Smooth muscle cell (in vitro differentiated cells): ENCODE results near the gene GRIK4. TPM values are rescaled to one million over a fixed set of nuclear protein-coding genes. Genes with fewer than 3 reads are reported as not detected.

Experiments
- DNase-seq: peaks from one replicate; lab custom pipeline; 2025; ENCODE audit not compliant: unreplicated experiment; lab: John Stamatoyannopoulos, UW
- H2AFZ ChIP-seq: fragments of 200-600 bp; sonication (generic); 2 replicates; pipeline ENCODE4 v1.6.0; 2016; ENCODE audit warnings: antibody characterized with exemption, low read depth, mild to moderate bottlenecking
- H3F3A ChIP-seq: fragments of 200-600 bp; sonication (generic); 2 replicates; pipeline ENCODE4 v1.6.0; 2017; ENCODE audit warnings: antibody characterized with exemption, low read depth
- H3K27ac ChIP-seq: fragments of 200-600 bp; sonication (generic); 2 replicates; pipeline ENCODE4 v1.5.1; 2016; ENCODE audit warnings: low read depth, mild to moderate bottlenecking
- H3K27me3 ChIP-seq: fragments of 200-600 bp; sonication (generic); 2 replicates; pipeline ENCODE4 v1.6.1; 2016; ENCODE audit warnings: low read depth, mild to moderate bottlenecking
- H3K36me3 ChIP-seq: fragments of 200-600 bp; sonication (generic); 2 replicates; pipeline ENCODE4 v1.5.1; 2016; ENCODE audit warnings: low read depth
- H3K4me1 ChIP-seq: fragments of 200-600 bp; sonication (generic); 2 replicates; pipeline ENCODE4 v1.5.1; 2016; ENCODE audit warnings: low read depth
- H3K4me2 ChIP-seq: fragments of 200-600 bp; sonication (generic); 2 replicates; pipeline ENCODE4 v1.6.0; 2016; ENCODE audit warnings: mild to moderate bottlenecking
- H3K4me3 ChIP-seq: fragments of 200-600 bp; sonication (generic); 2 replicates; pipeline ENCODE4 v1.5.1; 2016; ENCODE audit warnings: mild to moderate bottlenecking
- H3K79me2 ChIP-seq: fragments of 200-600 bp; sonication (generic); 2 replicates; pipeline ENCODE4 v1.6.0; 2016; ENCODE audit warnings: low read depth, mild to moderate bottlenecking
- H3K9ac ChIP-seq: fragments of 200-600 bp; sonication (generic); 2 replicates; pipeline ENCODE4 v1.6.0; 2016; ENCODE audit warnings: low read depth
- H3K9me3 ChIP-seq: fragments of 200-600 bp; sonication (generic); replicated peaks from 2 replicates; pipeline ENCODE4 v1.5.1; 2016; ENCODE audit warnings: low read depth
- H4K20me1 ChIP-seq: fragments of 200-600 bp; sonication (generic); 2 replicates; pipeline ENCODE4 v1.6.0; 2016; ENCODE audit warnings: low read depth
- WGBS: methylation state at CpG from one replicate; pipeline ENCODE4 v1.1.7; 2016; ENCODE audit warnings: low lambda C conversion rate; 5-methylcytosine and 5-hydroxymethylcytosine counted together
- polyA plus RNA-seq: library from polyadenylated mRNA; unstranded; fragments of >200 nt; fragmentation: Nextera tagmentation; extraction: Ambion mirVana; gene quantifications from 2 replicates; pipeline ENCODE4 v1.2.1, GENCODE V29; 2016
- total RNA-seq: library from RNA; depleted of rRNA; stranded (reverse); fragments of >200 nt; gene quantifications from 2 replicates; pipeline ENCODE4 v1.2.3, GENCODE V29; 2014
- TF ChIP-seq, protein P1 (sequence below): fragments of 200-600 bp; sonication (generic); IDR thresholded peaks from 2 replicates; pipeline ENCODE4 v1.5.1; 2017; ENCODE audit warnings: borderline replicate concordance, mild to moderate bottlenecking, antibody characterized with exemption; ENCODE audit not compliant: insufficient read depth, poor library complexity, severe bottlenecking

The GRIK4 gene
- total and polyA plus RNA-seq, 2 experiments from 2014 or later, result not detected

DNA sequence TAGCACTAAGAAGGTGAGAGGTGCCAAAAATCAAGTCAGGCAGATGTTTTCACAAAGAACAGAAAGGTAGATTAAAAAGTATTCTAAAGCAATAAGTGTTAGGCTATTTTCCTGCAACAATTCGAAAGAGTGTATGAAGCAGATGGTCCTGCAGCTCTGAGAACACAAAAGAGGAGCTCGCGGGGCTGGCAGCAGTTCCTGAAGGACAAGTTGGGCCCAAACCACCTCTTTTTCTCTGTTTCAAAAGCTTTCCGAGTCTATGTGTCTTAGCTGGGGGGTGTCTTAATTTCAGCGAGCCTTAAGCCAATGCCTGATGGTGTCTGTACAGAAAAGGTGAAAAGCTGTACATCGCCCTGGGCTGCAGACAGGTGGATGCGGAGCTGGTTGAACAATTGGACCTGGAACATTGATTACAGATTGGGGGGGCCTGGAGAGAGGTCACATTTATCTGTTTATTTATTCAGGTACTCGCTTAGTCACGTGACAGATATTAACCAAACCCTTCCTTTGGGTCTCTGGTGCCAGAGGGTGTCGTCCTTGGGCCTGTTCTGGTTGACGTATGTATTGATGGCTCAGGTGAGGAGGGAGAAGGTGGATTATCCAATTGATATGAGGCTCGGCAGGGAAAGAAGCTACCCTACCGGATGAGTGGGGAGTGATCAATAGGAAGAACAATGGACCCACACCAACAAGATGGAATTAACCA, 24.7 kb downstream of the GRIK4 start:
- H4K20me1 ChIP-seq, result no peaks in the 10 kb centered on the region
- no peak overlapping the region for H3K27ac ChIP-seq
- H3F3A ChIP-seq, result no peaks in the 10 kb centered on the region
- no peaks in the 10 kb centered on the region for H3K27me3 ChIP-seq
- no peak overlapping the region for H3K4me2 ChIP-seq
- peaks cover 8% of the 10 kb centered on the region for H3K4me1 ChIP-seq
- no peaks in the 10 kb centered on the region for H3K36me3 ChIP-seq
- H2AFZ ChIP-seq, result no peak overlapping the region
- H3K9me3 ChIP-seq, result no peaks in the 10 kb centered on the region
- H3K79me2 ChIP-seq, result no peaks in the 10 kb centered on the region
- H3K4me3 ChIP-seq, result no peak overlapping the region
- DNase-seq, result no peak
- TF ChIP-seq, protein P1, sequence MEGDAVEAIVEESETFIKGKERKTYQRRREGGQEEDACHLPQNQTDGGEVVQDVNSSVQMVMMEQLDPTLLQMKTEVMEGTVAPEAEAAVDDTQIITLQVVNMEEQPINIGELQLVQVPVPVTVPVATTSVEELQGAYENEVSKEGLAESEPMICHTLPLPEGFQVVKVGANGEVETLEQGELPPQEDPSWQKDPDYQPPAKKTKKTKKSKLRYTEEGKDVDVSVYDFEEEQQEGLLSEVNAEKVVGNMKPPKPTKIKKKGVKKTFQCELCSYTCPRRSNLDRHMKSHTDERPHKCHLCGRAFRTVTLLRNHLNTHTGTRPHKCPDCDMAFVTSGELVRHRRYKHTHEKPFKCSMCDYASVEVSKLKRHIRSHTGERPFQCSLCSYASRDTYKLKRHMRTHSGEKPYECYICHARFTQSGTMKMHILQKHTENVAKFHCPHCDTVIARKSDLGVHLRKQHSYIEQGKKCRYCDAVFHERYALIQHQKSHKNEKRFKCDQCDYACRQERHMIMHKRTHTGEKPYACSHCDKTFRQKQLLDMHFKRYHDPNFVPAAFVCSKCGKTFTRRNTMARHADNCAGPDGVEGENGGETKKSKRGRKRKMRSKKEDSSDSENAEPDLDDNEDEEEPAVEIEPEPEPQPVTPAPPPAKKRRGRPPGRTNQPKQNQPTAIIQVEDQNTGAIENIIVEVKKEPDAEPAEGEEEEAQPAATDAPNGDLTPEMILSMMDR, result no peak
- no peak overlapping the region for H3K9ac ChIP-seq
- WGBS, result 93% methylated on average over 13 of the region's 13 CpGs

DNA sequence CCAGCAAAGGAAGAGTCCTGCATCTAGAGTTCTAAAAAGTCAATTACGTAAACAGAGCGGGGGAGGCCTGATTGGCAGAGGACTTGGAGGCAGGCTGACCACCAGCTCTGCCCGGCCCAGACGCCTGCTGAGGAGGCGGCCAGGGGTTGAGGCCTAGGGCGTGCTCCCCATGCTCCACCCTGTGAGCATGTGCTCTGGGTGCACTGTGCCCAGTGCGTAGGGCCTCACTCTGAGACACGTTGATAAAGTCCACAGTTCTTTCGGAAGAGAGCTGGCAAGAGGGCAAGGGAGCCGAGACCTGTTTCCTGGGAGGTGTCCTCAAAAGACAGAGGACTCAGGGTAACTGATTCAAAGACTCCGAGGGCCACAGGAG, 25.2 kb downstream of the GRIK4 start:
- Histone ChIP-seq H3K79me2 (no peaks in the 10 kb centered on the region), H4K20me1 (no peaks in the 10 kb centered on the region), H3K27ac (no peak overlapping the region), H3K4me1 (peaks cover 8% of the 10 kb centered on the region), H3K4me2 (no peak overlapping the region), H2AFZ (no peak overlapping the region), H3F3A (no peaks in the 10 kb centered on the region), H3K4me3 (no peak overlapping the region), H3K36me3 (no peaks in the 10 kb centered on the region), H3K9me3 (no peaks in the 10 kb centered on the region), H3K27me3 (no peaks in the 10 kb centered on the region), H3K9ac (no peak overlapping the region)
- TF ChIP-seq, protein P1, result no peak
- no peak for DNase-seq
- 94% methylated on average over 11 of the region's 11 CpGs for WGBS

DNA sequence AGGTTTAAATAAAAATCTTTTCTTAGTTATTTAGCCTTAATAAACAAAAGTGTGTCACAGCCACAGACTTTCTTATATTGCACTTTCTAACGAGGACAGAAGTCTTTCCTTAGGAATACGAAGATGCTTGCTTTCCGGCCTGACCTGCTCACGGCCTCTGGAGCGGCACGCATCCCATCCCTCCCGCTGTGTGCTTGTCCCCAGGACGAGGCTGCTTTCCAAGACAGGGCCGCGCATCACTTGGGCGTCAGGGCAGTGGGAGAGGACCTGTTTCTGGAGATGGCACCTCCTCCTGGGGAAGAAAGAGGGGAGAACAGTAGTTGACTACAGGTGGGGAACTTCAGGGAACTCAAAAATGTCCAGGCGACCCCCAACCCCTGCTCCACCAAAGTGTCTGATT, 26.4 kb downstream of the GRIK4 start:
- Histone ChIP-seq H2AFZ (no peak overlapping the region), H3K4me3 (no peak overlapping the region), H3K27me3 (no peaks in the 10 kb centered on the region), H3K4me1 (no peaks in the 10 kb centered on the region), H3K79me2 (no peaks in the 10 kb centered on the region), H3K36me3 (no peaks in the 10 kb centered on the region), H3K9me3 (no peaks in the 10 kb centered on the region), H3K27ac (no peak overlapping the region), H3F3A (no peaks in the 10 kb centered on the region), H4K20me1 (no peaks in the 10 kb centered on the region), H3K9ac (no peak overlapping the region), H3K4me2 (no peak overlapping the region)
- WGBS, result 97% methylated on average over 12 of the region's 12 CpGs
- TF ChIP-seq, protein P1, result no peak
- no peak for DNase-seq

DNA sequence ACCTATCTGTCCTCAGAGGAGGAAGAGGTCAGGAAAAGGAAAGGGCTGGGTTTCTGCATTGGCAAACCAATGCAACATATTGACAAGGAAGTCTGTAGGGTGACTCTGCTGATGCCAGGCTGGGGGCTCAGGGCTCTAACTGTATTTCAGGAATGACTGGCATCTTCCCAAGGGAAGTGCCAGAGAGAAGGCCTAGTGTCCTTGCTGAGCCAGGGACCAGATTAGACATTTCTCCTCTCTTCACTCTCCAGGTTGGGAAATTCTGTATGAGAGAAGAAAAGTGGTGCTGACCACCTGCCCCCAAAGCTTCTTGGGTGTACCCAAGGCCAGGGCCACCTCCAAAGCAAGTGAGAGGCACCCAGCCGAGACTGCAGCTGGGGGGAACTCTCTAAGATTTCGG, 27.2 kb downstream of the GRIK4 start:
- DNase-seq, result no peak
- Histone ChIP-seq H3F3A (no peaks in the 10 kb centered on the region), H2AFZ (no peak overlapping the region), H3K9ac (no peak overlapping the region), H3K27me3 (no peaks in the 10 kb centered on the region), H3K79me2 (no peaks in the 10 kb centered on the region), H3K4me2 (no peak overlapping the region), H4K20me1 (no peaks in the 10 kb centered on the region), H3K4me3 (no peak overlapping the region), H3K4me1 (no peaks in the 10 kb centered on the region), H3K27ac (no peak overlapping the region), H3K9me3 (no peaks in the 10 kb centered on the region), H3K36me3 (no peaks in the 10 kb centered on the region)
- TF ChIP-seq, protein P1, result no peak
- 92% methylated on average over 2 of the region's 2 CpGs for WGBS
